Loucy (cell line): Measurements from ENCODE around the gene CELF2.

Experiments
- CTCF ChIP-seq: fragments of 200-600 bp; sonication (generic); conservative IDR thresholded peaks from 2 replicates; pipeline ENCODE4 v1.5.1; 2014; ENCODE audit warnings: mild to moderate bottlenecking, antibody characterized with exemption, low read length
- EZH2phosphoT487 ChIP-seq: fragments of 200-600 bp; IDR thresholded peaks from 2 replicates; pipeline ENCODE4 v1.6.1; 2018; ENCODE audit warnings: antibody characterized with exemption, mild to moderate bottlenecking, moderate library complexity, borderline replicate concordance

GRCh38 chr10:11285171-11285570 is 267.5 kb downstream of the CELF2 start:
- TF ChIP-seq CTCF (no peak), EZH2phosphoT487 (no peak)
